HEK293 (cell line): ENCODE results near the gene SLC3A2.

Experiments
- CTCF ChIA-PET: fragments of 350-600 bp; formaldehyde crosslinking; extraction: SDS; loops from one replicate; lab custom pipeline; 2021; ENCODE audit warnings: antibody characterized with exemption; lab: Yijun Ruan, JAX
- POLR2A ChIA-PET: fragments of 300-600 bp; formaldehyde crosslinking; extraction: SDS; loops from one replicate; lab custom pipeline; 2020; ENCODE audit warnings: antibody characterized with exemption, inconsistent platforms; lab: Yijun Ruan, JAX
- H3K27ac ChIP-seq: fragments of 200-500 bp; sonication (Bioruptor generic); 2 replicates; pipeline ENCODE4 v1.5.1; 2014; ENCODE audit warnings: low read depth, low read length, control low read depth, inconsistent platforms; ENCODE audit errors: extremely low read depth
- H3K36me3 ChIP-seq, 2 experiments: fragments of 200-500 bp in 1 of 2; sonication (Bioruptor generic) in 1 of 2; 1 replicate in 1 of 2; 2 replicates in 1 of 2; pipeline ENCODE4 v1.5.1; 2014 to 2017; ENCODE audit warnings: inconsistent platforms in 2 of 2, low read length in 2 of 2; ENCODE audit not compliant: control insufficient read depth in 2 of 2, insufficient read depth in 1 of 2
- H3K4me1 ChIP-seq: fragments of 200-500 bp; sonication (Bioruptor generic); 2 replicates; pipeline ENCODE4 v1.5.1; 2014; ENCODE audit warnings: mild to moderate bottlenecking, low read length, inconsistent platforms; ENCODE audit not compliant: control insufficient read depth, insufficient read depth
- H3K4me3 ChIP-seq: 2 replicates; pipeline ENCODE4 v1.5.1; 2011; ENCODE audit warnings: low read depth, mild to moderate bottlenecking, control low read depth, low read length, moderate library complexity
- H3K9me3 ChIP-seq: fragments of 200-500 bp; sonication (Bioruptor generic); 2 replicates; pipeline ENCODE4 v1.5.1; 2014; ENCODE audit warnings: low read depth, low read length, inconsistent platforms; ENCODE audit not compliant: control insufficient read depth, insufficient read depth
- EGR2 ChIP-seq: fragments of 450-650 bp; formaldehyde crosslinking; IDR thresholded peaks from 2 replicates; pipeline ENCODE4 v1.5.1; 2016; ENCODE audit warnings: low read depth, missing biosample characterization, missing genetic modification characterization
- IKZF3 ChIP-seq: fragments of 450-650 bp; IDR thresholded peaks from 2 replicates; pipeline ENCODE4 v1.5.0; 2018; ENCODE audit warnings: missing biosample characterization, mild to moderate bottlenecking, missing genetic modification characterization, moderate library complexity
- KLF17 ChIP-seq: fragments of 450-650 bp; formaldehyde crosslinking; IDR thresholded peaks from 2 replicates; pipeline ENCODE4 v1.5.1; 2016; ENCODE audit warnings: missing biosample characterization, missing genetic modification characterization
- KLF7 ChIP-seq: fragments of 450-650 bp; formaldehyde crosslinking; IDR thresholded peaks from 2 replicates; pipeline ENCODE4 v1.5.1; 2016; ENCODE audit warnings: missing biosample characterization, missing genetic modification characterization, borderline replicate concordance
- MEIS1 ChIP-seq: sonication (generic); formaldehyde crosslinking; IDR thresholded peaks from 2 replicates; pipeline ENCODE4 v1.8.1; 2022; ENCODE audit warnings: missing genetic modification reagents, mild to moderate bottlenecking, borderline replicate concordance
- MZF1 ChIP-seq: fragments of 450-650 bp; formaldehyde crosslinking; IDR thresholded peaks from 2 replicates; pipeline ENCODE4 v1.5.1; 2017; ENCODE audit warnings: missing biosample characterization, missing genetic modification characterization, borderline replicate concordance
- RBAK ChIP-seq: fragments of 450-650 bp; formaldehyde crosslinking; IDR thresholded peaks from 2 replicates; pipeline ENCODE4 v1.5.1; 2016; ENCODE audit warnings: missing biosample characterization, missing genetic modification characterization
- SP2 ChIP-seq: fragments of 450-650 bp; formaldehyde crosslinking; IDR thresholded peaks from 2 replicates; pipeline ENCODE4 v1.5.1; 2016; ENCODE audit warnings: missing biosample characterization, missing genetic modification characterization
- SP7 ChIP-seq: fragments of 450-650 bp; formaldehyde crosslinking; IDR thresholded peaks from 2 replicates; pipeline ENCODE4 v1.5.1; 2016; ENCODE audit warnings: missing biosample characterization, missing genetic modification characterization
- ZBTB8A ChIP-seq: fragments of 450-650 bp; formaldehyde crosslinking; IDR thresholded peaks from 2 replicates; pipeline ENCODE4 v1.5.1; 2016; ENCODE audit warnings: missing biosample characterization, missing genetic modification characterization
- ZNF211 ChIP-seq: fragments of 450-650 bp; formaldehyde crosslinking; IDR thresholded peaks from 2 replicates; pipeline ENCODE4 v1.5.1; 2016; ENCODE audit warnings: low read depth, missing biosample characterization, missing genetic modification characterization
- ZNF223 ChIP-seq: fragments of 450-650 bp; formaldehyde crosslinking; IDR thresholded peaks from 2 replicates; pipeline ENCODE4 v1.5.1; 2016; ENCODE audit warnings: missing biosample characterization, missing genetic modification characterization
- ZNF335 ChIP-seq: fragments of 450-650 bp; formaldehyde crosslinking; conservative IDR thresholded peaks from 2 replicates; pipeline ENCODE4 v1.5.1; 2016; ENCODE audit warnings: missing biosample characterization, missing genetic modification characterization
- ZNF341 ChIP-seq: fragments of 450-650 bp; formaldehyde crosslinking; IDR thresholded peaks from 2 replicates; pipeline ENCODE4; 2016; ENCODE audit warnings: low read depth, missing biosample characterization, missing genetic modification characterization
- ZNF391 ChIP-seq: fragments of 450-650 bp; formaldehyde crosslinking; IDR thresholded peaks from 2 replicates; pipeline ENCODE4 v1.5.1; 2016; ENCODE audit warnings: low read depth, missing biosample characterization, missing genetic modification characterization, borderline replicate concordance
- ZNF394 ChIP-seq: fragments of 450-650 bp; formaldehyde crosslinking; IDR thresholded peaks from 2 replicates; pipeline ENCODE4 v1.5.1; 2016; ENCODE audit warnings: missing biosample characterization, missing genetic modification characterization, mild to moderate bottlenecking, moderate library complexity, borderline replicate concordance
- ZNF416 ChIP-seq: fragments of 450-650 bp; formaldehyde crosslinking; IDR thresholded peaks from 2 replicates; pipeline ENCODE4 v1.5.1; 2016; ENCODE audit warnings: missing biosample characterization, missing genetic modification characterization
- ZNF449 ChIP-seq: fragments of 450-650 bp; formaldehyde crosslinking; IDR thresholded peaks from 2 replicates; pipeline ENCODE4 v1.5.1; 2017; ENCODE audit warnings: missing biosample characterization, mild to moderate bottlenecking, missing genetic modification characterization, moderate library complexity
- ZNF558 ChIP-seq: fragments of 450-650 bp; formaldehyde crosslinking; IDR thresholded peaks from 2 replicates; pipeline ENCODE4 v1.5.1; 2016; ENCODE audit warnings: missing biosample characterization, missing genetic modification characterization
- ZNF560 ChIP-seq: fragments of 450-650 bp; formaldehyde crosslinking; IDR thresholded peaks from 2 replicates; pipeline ENCODE4 v1.5.1; 2017; ENCODE audit warnings: missing biosample characterization, missing genetic modification characterization, borderline replicate concordance
- ZSCAN30 ChIP-seq: fragments of 450-650 bp; IDR thresholded peaks from 2 replicates; pipeline ENCODE4 v1.5.1; 2018; ENCODE audit warnings: missing biosample characterization, mild to moderate bottlenecking, missing genetic modification characterization, moderate library complexity
- TF ChIP-seq, protein P1 (sequence below): fragments of 450-650 bp; formaldehyde crosslinking; IDR thresholded peaks from 2 replicates; pipeline ENCODE4 v1.5.0; 2017; ENCODE audit warnings: missing biosample characterization, missing genetic modification characterization, borderline replicate concordance
- TF ChIP-seq, protein P2 (sequence below): fragments of 450-650 bp; formaldehyde crosslinking; IDR thresholded peaks from 2 replicates; pipeline ENCODE4 v1.5.1; 2016; ENCODE audit warnings: missing biosample characterization, missing genetic modification characterization
- TF ChIP-seq, protein P3 (sequence below): fragments of 450-650 bp; formaldehyde crosslinking; IDR thresholded peaks from 2 replicates; pipeline ENCODE4 v1.5.1; 2016; ENCODE audit warnings: missing biosample characterization, missing genetic modification characterization

The SLC3A2 gene

GRCh38 chr11:62840721-62841360 is 39.9 kb upstream of the SLC3A2 start (continued):
- TF ChIP-seq ZNF335 (peak; percentile 41; the same call in 1 of the 2 replicates), ZNF449 (tag by site-specific recombination) (peak; percentile 26; the same call in 1 of the 2 replicates), SP2 (peak; percentile 3; the same call in 1 of the 2 replicates), ZNF394 (tag by site-specific recombination) (peak; percentile 73; the same call in 1 of the 2 replicates), ZNF558 (tag by site-specific recombination) (peak; percentile 63; the same call in 1 of the 2 replicates), IKZF3 (tag by site-specific recombination) (0 out of 2 replicates have a peak, but pooled peaks have one; percentile 6), ZNF223 (tag by site-specific recombination) (0 out of 2 replicates have a peak, but pooled peaks have one; percentile 11), ZNF391 (tag by site-specific recombination) (0 out of 2 replicates have a peak, but pooled peaks have one; percentile 15)
- TF ChIP-seq, protein P1, sequence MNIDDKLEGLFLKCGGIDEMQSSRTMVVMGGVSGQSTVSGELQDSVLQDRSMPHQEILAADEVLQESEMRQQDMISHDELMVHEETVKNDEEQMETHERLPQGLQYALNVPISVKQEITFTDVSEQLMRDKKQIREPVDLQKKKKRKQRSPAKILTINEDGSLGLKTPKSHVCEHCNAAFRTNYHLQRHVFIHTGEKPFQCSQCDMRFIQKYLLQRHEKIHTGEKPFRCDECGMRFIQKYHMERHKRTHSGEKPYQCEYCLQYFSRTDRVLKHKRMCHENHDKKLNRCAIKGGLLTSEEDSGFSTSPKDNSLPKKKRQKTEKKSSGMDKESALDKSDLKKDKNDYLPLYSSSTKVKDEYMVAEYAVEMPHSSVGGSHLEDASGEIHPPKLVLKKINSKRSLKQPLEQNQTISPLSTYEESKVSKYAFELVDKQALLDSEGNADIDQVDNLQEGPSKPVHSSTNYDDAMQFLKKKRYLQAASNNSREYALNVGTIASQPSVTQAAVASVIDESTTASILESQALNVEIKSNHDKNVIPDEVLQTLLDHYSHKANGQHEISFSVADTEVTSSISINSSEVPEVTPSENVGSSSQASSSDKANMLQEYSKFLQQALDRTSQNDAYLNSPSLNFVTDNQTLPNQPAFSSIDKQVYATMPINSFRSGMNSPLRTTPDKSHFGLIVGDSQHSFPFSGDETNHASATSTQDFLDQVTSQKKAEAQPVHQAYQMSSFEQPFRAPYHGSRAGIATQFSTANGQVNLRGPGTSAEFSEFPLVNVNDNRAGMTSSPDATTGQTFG, result peak; percentile 71; the same call in 1 of the 2 replicates

GRCh38 chr11:62841361-62842170 is 39.1 kb upstream of the SLC3A2 start:
- H3K27ac ChIP-seq, result peak overlapping the region; percentile 92
- H3K4me1 ChIP-seq, result no peaks in the 10 kb centered on the region
- POLR2A ChIA-PET, result interaction anchor here (0.6 to 3.4 kb wide), 58 partner anchors 9 to 1462 kb away, joined by 3 to 182 read pairs (median 6); partner anchors contain the start of genes AHNAK, B3GAT3, BSCL2 and C11orf98
- H3K9me3 ChIP-seq, result no peaks in the 10 kb centered on the region
- H3K36me3 ChIP-seq, result peaks cover 0 to 11% of the 10 kb centered on the region in 2 experiments; a peak in 2 of 3 replicates
- CTCF ChIA-PET, result interaction anchor here (0.8 to 2.3 kb wide), 3 partner anchors 20 to 944 kb away, joined by 4 to 9 read pairs (median 7); no protein-coding TSS in a partner anchor
- peak overlapping the region; percentile 42 for H3K4me3 ChIP-seq
- peak; percentile 95 for TF ChIP-seq SP7 (tag by site-specific recombination)
- peak; percentile 98 for TF ChIP-seq ZSCAN30 (tag by site-specific recombination)
- no peak for TF ChIP-seq ZNF211 (tag by site-specific recombination)
- TF ChIP-seq ZNF560 (tag by site-specific recombination), result no peak
- peak; percentile 94 for TF ChIP-seq ZNF341 (tag by site-specific recombination)
- peak; percentile 98 for TF ChIP-seq KLF17 (tag by site-specific recombination)
- TF ChIP-seq KLF7, result peak; percentile 83; the same call in 1 of the 2 replicates
- TF ChIP-seq ZNF416 (tag by site-specific recombination), result no peak
- TF ChIP-seq MZF1 (tag by site-specific recombination), result peak; percentile 88
- peak; percentile 2; the same call in 1 of the 2 replicates for TF ChIP-seq EGR2 (tag by site-specific recombination)
- TF ChIP-seq, protein P2, sequence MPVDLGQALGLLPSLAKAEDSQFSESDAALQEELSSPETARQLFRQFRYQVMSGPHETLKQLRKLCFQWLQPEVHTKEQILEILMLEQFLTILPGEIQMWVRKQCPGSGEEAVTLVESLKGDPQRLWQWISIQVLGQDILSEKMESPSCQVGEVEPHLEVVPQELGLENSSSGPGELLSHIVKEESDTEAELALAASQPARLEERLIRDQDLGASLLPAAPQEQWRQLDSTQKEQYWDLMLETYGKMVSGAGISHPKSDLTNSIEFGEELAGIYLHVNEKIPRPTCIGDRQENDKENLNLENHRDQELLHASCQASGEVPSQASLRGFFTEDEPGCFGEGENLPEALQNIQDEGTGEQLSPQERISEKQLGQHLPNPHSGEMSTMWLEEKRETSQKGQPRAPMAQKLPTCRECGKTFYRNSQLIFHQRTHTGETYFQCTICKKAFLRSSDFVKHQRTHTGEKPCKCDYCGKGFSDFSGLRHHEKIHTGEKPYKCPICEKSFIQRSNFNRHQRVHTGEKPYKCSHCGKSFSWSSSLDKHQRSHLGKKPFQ (tag by site-specific recombination), result peak; percentile 91
- no peak; the same call in 1 of the 2 replicates for TF ChIP-seq ZBTB8A (tag by site-specific recombination)
- no peak for TF ChIP-seq RBAK
- TF ChIP-seq MEIS1 (CRISPR knock-in tag), result no peak
- TF ChIP-seq, protein P3, sequence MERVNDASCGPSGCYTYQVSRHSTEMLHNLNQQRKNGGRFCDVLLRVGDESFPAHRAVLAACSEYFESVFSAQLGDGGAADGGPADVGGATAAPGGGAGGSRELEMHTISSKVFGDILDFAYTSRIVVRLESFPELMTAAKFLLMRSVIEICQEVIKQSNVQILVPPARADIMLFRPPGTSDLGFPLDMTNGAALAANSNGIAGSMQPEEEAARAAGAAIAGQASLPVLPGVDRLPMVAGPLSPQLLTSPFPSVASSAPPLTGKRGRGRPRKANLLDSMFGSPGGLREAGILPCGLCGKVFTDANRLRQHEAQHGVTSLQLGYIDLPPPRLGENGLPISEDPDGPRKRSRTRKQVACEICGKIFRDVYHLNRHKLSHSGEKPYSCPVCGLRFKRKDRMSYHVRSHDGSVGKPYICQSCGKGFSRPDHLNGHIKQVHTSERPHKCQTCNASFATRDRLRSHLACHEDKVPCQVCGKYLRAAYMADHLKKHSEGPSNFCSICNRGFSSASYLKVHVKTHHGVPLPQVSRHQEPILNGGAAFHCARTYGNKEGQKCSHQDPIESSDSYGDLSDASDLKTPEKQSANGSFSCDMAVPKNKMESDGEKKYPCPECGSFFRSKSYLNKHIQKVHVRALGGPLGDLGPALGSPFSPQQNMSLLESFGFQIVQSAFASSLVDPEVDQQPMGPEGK, result peak; percentile 85
